Neutrophil (primary cell): ENCODE data around the gene UBE2L5.

Source experiments
- H3K27ac ChIP-seq: fragments of 200-600 bp; sonication (generic); 2 replicates; pipeline ENCODE4 v1.5.1; 2016; ENCODE audit warnings: mild to moderate bottlenecking, moderate library complexity
- H3K27me3 ChIP-seq: fragments of 200-600 bp; sonication (generic); 2 replicates; pipeline ENCODE4 v1.6.0; 2016; ENCODE audit warnings: mild to moderate bottlenecking
- H3K36me3 ChIP-seq: fragments of 200-600 bp; sonication (generic); 2 replicates; pipeline ENCODE4 v1.5.1; 2017
- H3K4me1 ChIP-seq, 2 experiments: fragments of 200-600 bp in 1 of 2; sonication (generic) in 1 of 2; 1 replicate in 1 of 2; 2 replicates in 1 of 2; pipeline versions ENCODE4 v1.5.1 to v1.6.1; 2013 to 2016; ENCODE audit warnings: low read depth in 1 of 2, low read length in 1 of 2, mild to moderate bottlenecking in 1 of 2, moderate library complexity in 1 of 2; ENCODE audit not compliant: control insufficient read depth in 1 of 2, insufficient read depth in 1 of 2
- H3K4me3 ChIP-seq, 2 experiments: fragments of 200-600 bp in 1 of 2; sonication (generic) in 1 of 2; 1 replicate in 1 of 2; 2 replicates in 1 of 2; pipeline ENCODE4 v1.5.1; 2013 to 2016; ENCODE audit warnings: low read depth in 1 of 2, low read length in 1 of 2, mild to moderate bottlenecking in 1 of 2, moderate library complexity in 1 of 2
- H3K9me3 ChIP-seq: fragments of 200-600 bp; sonication (generic); 2 replicates; pipeline ENCODE4 v1.5.1; 2016
- TF ChIP-seq, protein P1 (sequence below): fragments of 200-600 bp; sonication (generic); IDR thresholded peaks from 2 replicates; pipeline ENCODE4 v1.5.1; 2016; ENCODE audit warnings: antibody characterized with exemption

Gene UBE2L5

DNA sequence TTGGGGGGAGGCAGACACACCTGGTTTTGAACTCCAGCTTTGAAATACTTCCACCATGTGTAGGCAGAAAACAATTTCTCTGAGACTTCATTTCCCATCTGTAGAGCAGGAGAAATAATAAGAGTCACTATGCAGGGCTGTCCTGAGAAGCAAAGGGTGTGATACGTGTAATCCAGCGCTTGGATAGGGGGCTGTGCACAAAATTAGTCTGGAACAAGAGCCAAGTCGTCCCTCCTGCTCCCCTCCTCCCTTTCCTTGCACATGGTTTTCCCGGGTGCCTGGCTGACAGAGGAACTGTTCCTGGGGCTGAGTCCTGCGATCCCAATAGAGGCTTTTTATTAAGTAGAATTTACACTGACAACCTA, 29.6 kb upstream of the UBE2L5 start:
- Histone ChIP-seq H3K27ac (no peak overlapping the region), H3K4me3 (no peak overlapping the region), H3K4me1 (peaks cover 33 to 42% of the 10 kb centered on the region in 2 experiments), H3K9me3 (no peaks in the 10 kb centered on the region), H3K27me3 (no peaks in the 10 kb centered on the region), H3K36me3 (no peaks in the 10 kb centered on the region)
- TF ChIP-seq, protein P1, sequence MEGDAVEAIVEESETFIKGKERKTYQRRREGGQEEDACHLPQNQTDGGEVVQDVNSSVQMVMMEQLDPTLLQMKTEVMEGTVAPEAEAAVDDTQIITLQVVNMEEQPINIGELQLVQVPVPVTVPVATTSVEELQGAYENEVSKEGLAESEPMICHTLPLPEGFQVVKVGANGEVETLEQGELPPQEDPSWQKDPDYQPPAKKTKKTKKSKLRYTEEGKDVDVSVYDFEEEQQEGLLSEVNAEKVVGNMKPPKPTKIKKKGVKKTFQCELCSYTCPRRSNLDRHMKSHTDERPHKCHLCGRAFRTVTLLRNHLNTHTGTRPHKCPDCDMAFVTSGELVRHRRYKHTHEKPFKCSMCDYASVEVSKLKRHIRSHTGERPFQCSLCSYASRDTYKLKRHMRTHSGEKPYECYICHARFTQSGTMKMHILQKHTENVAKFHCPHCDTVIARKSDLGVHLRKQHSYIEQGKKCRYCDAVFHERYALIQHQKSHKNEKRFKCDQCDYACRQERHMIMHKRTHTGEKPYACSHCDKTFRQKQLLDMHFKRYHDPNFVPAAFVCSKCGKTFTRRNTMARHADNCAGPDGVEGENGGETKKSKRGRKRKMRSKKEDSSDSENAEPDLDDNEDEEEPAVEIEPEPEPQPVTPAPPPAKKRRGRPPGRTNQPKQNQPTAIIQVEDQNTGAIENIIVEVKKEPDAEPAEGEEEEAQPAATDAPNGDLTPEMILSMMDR, result no peak

DNA sequence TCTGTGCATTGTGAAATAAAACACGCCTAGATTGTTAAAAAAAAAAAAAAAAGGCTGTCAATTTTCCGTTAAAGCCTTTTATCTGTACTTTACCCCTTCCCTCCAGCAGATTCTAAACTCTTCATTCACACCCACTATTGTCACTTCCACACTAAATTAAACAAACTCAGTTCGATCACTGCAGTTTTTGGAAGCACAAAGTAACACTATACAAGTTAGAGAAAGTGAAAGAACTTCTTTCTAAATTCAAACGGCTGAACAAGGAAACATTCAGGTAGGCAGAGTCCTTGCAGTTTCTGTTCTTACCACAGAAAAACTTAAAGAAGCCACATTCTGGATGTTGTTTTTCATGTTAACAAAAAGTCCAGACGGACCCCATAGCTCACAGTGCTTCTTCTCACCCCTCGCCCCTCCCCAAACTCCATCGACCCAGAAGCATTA, 27.5 kb upstream of the UBE2L5 start:
- Histone ChIP-seq H3K9me3 (no peaks in the 10 kb centered on the region), H3K36me3 (no peaks in the 10 kb centered on the region), H3K27ac (peak overlapping the region; percentile 78), H3K27me3 (no peaks in the 10 kb centered on the region), H3K4me1 (peaks cover 12 to 21% of the 10 kb centered on the region in 2 experiments), H3K4me3 (peak overlapping the region; percentile 73 to 87)
- TF ChIP-seq, protein P1, result no peak

DNA sequence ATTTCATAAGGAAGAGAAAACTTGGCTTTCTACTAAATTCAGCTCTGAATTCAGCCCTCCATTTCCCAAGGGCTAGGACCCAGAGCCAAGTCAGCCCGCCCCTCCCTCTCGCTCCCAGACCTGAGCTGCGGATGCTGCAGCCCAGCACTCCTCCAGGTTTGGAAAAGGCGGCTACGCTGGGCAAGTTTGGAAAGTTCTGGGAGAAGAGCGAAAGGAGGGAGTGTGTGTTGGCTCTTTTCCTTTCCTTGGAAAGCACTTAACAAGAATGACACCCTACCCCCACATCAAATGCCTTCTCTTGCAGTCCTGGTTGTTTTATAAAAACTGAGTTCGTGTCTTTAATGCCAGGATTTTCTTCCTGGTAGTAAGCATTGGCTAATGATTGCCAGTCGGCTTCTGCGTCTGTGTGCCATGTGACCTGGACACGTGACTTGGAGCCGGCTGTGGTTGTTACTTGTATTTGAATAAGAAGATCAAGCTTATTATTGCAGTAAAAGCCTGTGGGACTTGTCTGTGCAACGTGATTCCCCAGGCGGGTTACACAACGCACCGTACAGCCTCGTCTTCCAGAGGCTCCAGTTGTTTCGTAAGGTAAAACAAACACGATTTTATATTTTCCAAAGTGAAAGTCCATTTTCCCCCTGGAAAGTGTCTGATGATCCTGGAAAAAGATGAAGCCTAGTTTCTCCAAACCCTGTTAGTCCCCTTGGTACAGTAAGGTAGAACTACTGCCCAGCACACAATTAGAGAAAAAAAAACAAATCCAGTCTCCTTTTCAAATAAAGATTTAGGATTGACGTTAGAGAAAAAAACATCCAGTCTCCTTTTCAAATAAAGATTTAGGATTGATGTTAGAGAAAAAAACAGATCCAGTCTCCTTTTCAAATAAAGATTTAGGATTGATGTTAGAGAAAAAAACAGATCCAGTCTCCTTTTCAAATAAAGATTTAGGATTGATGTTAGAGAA, 26.8 kb upstream of the UBE2L5 start:
- no peaks in the 10 kb centered on the region for H3K36me3 ChIP-seq
- H3K27me3 ChIP-seq, result no peaks in the 10 kb centered on the region
- TF ChIP-seq, protein P1, result no peak
- peaks cover 10 to 18% of the 10 kb centered on the region in 2 experiments for H3K4me1 ChIP-seq
- peak overlapping the region; percentile 78 for H3K27ac ChIP-seq
- peak overlapping the region; percentile 73 to 87 for H3K4me3 ChIP-seq
- no peaks in the 10 kb centered on the region for H3K9me3 ChIP-seq

DNA sequence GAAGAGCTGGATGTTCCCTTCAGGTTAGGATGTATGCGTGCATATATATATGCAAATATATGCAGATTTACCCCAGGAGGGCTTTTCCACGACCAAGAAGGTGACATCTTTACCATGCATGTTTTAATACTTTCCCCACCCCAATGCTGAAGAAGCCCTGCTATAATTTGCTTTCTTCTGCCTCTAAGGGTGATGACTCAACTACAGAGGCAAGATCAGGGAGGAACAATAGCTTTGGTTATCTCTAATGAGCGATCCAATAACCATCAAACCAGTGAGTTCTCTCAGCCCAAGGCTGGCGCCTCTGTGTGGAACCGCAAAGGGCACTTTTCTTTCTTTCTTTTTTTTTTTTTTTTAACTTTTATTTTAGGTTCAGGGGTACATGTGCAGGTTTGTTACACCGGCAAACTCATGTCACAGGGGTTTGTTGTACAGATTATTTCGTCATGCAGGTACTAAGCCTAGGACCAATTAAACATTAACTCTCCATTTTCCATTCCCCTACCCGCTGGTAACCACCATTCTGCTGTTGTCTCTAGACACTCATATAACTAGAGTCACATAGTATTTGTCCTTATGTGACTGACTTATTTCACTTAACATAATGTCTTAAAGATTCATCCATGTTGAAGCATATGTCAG, 25.7 kb upstream of the UBE2L5 start:
- Histone ChIP-seq H3K27me3 (no peaks in the 10 kb centered on the region), H3K4me3 (no peak overlapping the region), H3K36me3 (no peaks in the 10 kb centered on the region), H3K4me1 (peaks cover 10 to 18% of the 10 kb centered on the region in 2 experiments), H3K9me3 (no peaks in the 10 kb centered on the region), H3K27ac (no peak overlapping the region)
- TF ChIP-seq, protein P1, result no peak

DNA sequence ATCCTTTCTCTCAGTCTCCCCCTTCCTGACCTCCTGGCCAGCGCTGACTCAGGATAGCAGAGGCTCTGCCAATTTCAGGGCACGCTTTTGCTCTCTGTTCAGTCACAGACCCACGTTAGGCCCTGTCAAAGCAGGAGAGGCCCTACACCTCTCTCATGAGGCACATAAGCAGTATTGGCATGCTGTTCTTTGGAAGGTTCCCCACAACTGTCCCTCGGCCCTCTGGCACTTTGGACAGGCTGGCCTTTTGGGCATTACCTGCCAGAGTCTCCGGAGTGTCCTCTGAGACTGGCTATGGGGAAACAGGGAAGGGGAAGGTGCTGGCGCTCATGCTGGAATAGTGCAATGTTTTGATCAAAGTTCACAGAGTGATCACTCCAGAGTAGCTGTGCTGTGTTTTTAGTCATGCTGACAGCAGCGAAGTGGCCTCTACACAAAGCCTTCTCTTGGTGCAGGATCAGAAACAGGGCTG, 23.7 kb upstream of the UBE2L5 start:
- H3K36me3 ChIP-seq, result no peaks in the 10 kb centered on the region
- H3K4me1 ChIP-seq, result peaks cover 10 to 18% of the 10 kb centered on the region in 2 experiments
- TF ChIP-seq, protein P1, result no peak
- no peak overlapping the region for H3K27ac ChIP-seq
- no peak overlapping the region for H3K4me3 ChIP-seq
- H3K27me3 ChIP-seq, result no peaks in the 10 kb centered on the region
- no peaks in the 10 kb centered on the region for H3K9me3 ChIP-seq
